Retinal pigment epithelial cell (primary cell): Measurements from ENCODE around the gene NEURL1.
A peak's percentile ranks its signal among the peaks of the same experiment; 100 is the strongest.
"Not testable (repeated sequence)": the region's sequence is repeated elsewhere in the genome, so short reads cannot be mapped to it uniquely, and the experiment has no call there.

Experiments used
- DNase-seq: peaks from one replicate; pipeline ENCODE4 v3.0.0-alpha.2; 2010; ENCODE audit warnings: low read depth
- H3K4me3 ChIP-seq: 2 replicates; pipeline ENCODE4 v1.5.1; 2011; ENCODE audit warnings: mild to moderate bottlenecking, low read length, control low read depth, moderate library complexity
- CTCF ChIP-seq: conservative IDR thresholded peaks from 2 replicates; pipeline ENCODE4 v1.5.1; 2011; ENCODE audit warnings: low read depth, low read length, control low read depth, inconsistent platforms

NEURL1 gene

GRCh38 chr10:103519798-103520197 is 26.3 kb downstream of the NEURL1 start:
- no peak overlapping the region for H3K4me3 ChIP-seq
- no peak for DNase-seq
- TF ChIP-seq CTCF = no peak

- DNase-seq, H3K4me3 ChIP-seq: not testable (repeated sequence)
Measured at GRCh38 chr10:103522006-103522405, 28.5 kb downstream of the NEURL1 start.

GRCh38 chr10:103523683-103524082 is 30.2 kb downstream of the NEURL1 start:
- no peak for TF ChIP-seq CTCF
- no peak for DNase-seq
- H3K4me3 ChIP-seq = no peak overlapping the region

- TF ChIP-seq CTCF = no peak
- DNase-seq = no peak
- H3K4me3 ChIP-seq = no peak overlapping the region
Measured at GRCh38 chr10:103525901-103526300, 32.4 kb downstream of the NEURL1 start.

GRCh38 chr10:103527476-103527875 is 34.0 kb downstream of the NEURL1 start:
- DNase-seq = peak; percentile 2
- not testable (repeated sequence) for H3K4me3 ChIP-seq

- TF ChIP-seq CTCF = no peak
- no peak for DNase-seq
- no peak overlapping the region for H3K4me3 ChIP-seq
Measured at GRCh38 chr10:103528549-103528948, 35.0 kb downstream of the NEURL1 start.

- DNase-seq = no peak
- no peak for TF ChIP-seq CTCF
- no peak overlapping the region for H3K4me3 ChIP-seq
Measured at GRCh38 chr10:103529539-103529938, 36.0 kb downstream of the NEURL1 start.

- DNase-seq = no peak
- TF ChIP-seq CTCF = no peak
- H3K4me3 ChIP-seq = no peak overlapping the region
Measured at GRCh38 chr10:103533827-103534226, 40.3 kb downstream of the NEURL1 start.
